Stomach (tissue), 4 donors: ENCODE data around the gene FNTB.

ENCODE experiments used
- POLR2A ChIP-seq, 4 donors: fragments of 450-650 bp; IDR thresholded peaks; one replicate each; pipeline ENCODE4 v1.6.1; 2016; ENCODE audit warnings: antibody characterized with exemption in 4 of 4, control low read depth in 2 of 4, mild to moderate bottlenecking in 1 of 4, moderate library complexity in 1 of 4
- TF ChIP-seq, protein P1 (sequence below), 7 experiments: fragments of 450-650 bp in 4 of 7; fragments of 200-600 bp in 3 of 7; sonication (generic) in 3 of 7; IDR thresholded peaks; one replicate each; pipeline ENCODE4 v1.5.1; 2016 to 2019; ENCODE audit warnings: antibody characterized with exemption in 7 of 7, control low read depth in 2 of 7, mild to moderate bottlenecking in 1 of 7

DNA sequence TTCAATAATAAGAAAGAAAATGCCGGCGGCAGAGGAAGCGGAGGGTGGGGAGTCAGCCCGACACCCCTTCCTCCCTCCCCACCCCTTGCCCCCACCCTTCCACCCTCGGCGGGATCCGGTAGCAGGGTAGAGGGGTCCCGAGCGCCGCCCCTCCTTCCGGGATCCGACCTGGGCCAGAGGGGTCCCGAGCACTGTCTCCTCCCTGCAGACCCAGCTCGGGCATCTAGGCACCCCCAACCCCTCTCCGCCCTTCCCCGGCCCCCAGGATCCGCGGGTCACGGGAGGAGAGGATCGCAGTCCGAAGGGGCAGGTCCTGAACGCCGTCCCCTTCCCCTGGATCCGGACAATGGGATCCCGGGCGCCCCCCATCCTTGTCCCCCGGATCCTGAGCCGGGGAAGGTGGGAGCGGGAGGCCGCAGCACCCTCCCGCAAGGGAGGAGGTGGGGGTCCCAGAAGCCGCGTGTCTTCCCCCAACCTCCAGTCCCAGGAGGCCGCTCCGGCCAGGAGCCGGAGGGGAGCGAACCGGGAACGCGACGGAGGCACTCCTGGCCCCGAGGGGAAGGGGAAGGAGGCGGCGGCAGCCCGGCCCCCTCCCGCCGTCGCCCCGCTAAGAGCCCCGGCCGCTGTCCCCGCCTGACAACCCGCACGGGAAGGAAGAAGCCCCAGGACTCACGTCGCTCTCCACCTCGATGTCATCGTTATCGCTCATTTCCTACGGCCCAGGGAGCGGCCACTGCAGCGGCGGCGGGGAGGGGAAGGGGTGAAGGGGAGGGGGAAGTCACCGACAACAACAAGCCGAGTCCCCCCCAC, 115.1 kb downstream of the FNTB start:
- TF ChIP-seq, protein P1, sequence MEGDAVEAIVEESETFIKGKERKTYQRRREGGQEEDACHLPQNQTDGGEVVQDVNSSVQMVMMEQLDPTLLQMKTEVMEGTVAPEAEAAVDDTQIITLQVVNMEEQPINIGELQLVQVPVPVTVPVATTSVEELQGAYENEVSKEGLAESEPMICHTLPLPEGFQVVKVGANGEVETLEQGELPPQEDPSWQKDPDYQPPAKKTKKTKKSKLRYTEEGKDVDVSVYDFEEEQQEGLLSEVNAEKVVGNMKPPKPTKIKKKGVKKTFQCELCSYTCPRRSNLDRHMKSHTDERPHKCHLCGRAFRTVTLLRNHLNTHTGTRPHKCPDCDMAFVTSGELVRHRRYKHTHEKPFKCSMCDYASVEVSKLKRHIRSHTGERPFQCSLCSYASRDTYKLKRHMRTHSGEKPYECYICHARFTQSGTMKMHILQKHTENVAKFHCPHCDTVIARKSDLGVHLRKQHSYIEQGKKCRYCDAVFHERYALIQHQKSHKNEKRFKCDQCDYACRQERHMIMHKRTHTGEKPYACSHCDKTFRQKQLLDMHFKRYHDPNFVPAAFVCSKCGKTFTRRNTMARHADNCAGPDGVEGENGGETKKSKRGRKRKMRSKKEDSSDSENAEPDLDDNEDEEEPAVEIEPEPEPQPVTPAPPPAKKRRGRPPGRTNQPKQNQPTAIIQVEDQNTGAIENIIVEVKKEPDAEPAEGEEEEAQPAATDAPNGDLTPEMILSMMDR (IDR thresholded peaks at IDR 0.05), result no peak
- TF ChIP-seq POLR2A (IDR thresholded peaks at IDR 0.05), result no peak
